Right forelimb (tissue), 1 donor: ENCODE measurements around the gene RIBC2.
A peak's percentile ranks its signal among the peaks of the same experiment; 100 is the strongest.
"Not testable (repeated sequence)": the region's sequence is repeated elsewhere in the genome, so short reads cannot be mapped to it uniquely, and the experiment has no call there.

Experiments
- DNase-seq: peaks from one replicate; pipeline ENCODE4 v3.0.0-alpha.2; 2018

The RIBC2 gene

GRCh38 chr22:45450921-45451651 lies 37.6 kb downstream of the RIBC2 start:
- peak; percentile 68 for DNase-seq

- peak; percentile 71 for DNase-seq
Measured at GRCh38 chr22:45451972-45452371, 38.5 kb downstream of the RIBC2 start.

GRCh38 chr22:45452565-45453379 lies 39.3 kb downstream of the RIBC2 start:
- no peak for DNase-seq

GRCh38 chr22:45453764-45454163 lies 40.3 kb downstream of the RIBC2 start:
- no peak for DNase-seq

GRCh38 chr22:45454275-45454674 lies 40.8 kb downstream of the RIBC2 start:
- DNase-seq, result no peak

GRCh38 chr22:45455212-45455611 lies 41.7 kb downstream of the RIBC2 start:
- DNase-seq, result no peak

- DNase-seq, result no peak
Measured at GRCh38 chr22:45455621-45456020, 42.1 kb downstream of the RIBC2 start.

- no peak for DNase-seq
Measured at GRCh38 chr22:45456811-45457210, 43.3 kb downstream of the RIBC2 start.

GRCh38 chr22:45458532-45458931 lies 45.0 kb downstream of the RIBC2 start:
- DNase-seq, result no peak

GRCh38 chr22:45459235-45459634 lies 45.7 kb downstream of the RIBC2 start:
- no peak for DNase-seq

GRCh38 chr22:45460288-45461109 lies 47.0 kb downstream of the RIBC2 start:
- DNase-seq, result peak; percentile 88

GRCh38 chr22:45462034-45462655 lies 48.7 kb downstream of the RIBC2 start:
- DNase-seq, result no peak

- not testable (repeated sequence) for DNase-seq
Measured at GRCh38 chr22:45463691-45464090, 50.2 kb downstream of the RIBC2 start.

- no peak for DNase-seq
Measured at GRCh38 chr22:45465633-45466032, 52.1 kb downstream of the RIBC2 start.

GRCh38 chr22:45468872-45469271 lies 55.4 kb downstream of the RIBC2 start:
- no peak for DNase-seq

- no peak for DNase-seq
Measured at GRCh38 chr22:45469281-45470073, 56.0 kb downstream of the RIBC2 start.

- no peak for DNase-seq
Measured at GRCh38 chr22:45470871-45471270, 57.4 kb downstream of the RIBC2 start.

- DNase-seq, result no peak
Measured at GRCh38 chr22:45472426-45472825, 58.9 kb downstream of the RIBC2 start.

- no peak for DNase-seq
Measured at GRCh38 chr22:45473626-45474237, 60.2 kb downstream of the RIBC2 start.

GRCh38 chr22:45475063-45475747 lies 61.7 kb downstream of the RIBC2 start:
- peak; percentile 60 for DNase-seq
